GM18870 (cell line): ENCODE measurements around the gene ST3GAL4.
A peak's percentile ranks its signal among the peaks of the same experiment; 100 is the strongest.
"Not testable (repeated sequence)": the region's sequence is repeated elsewhere in the genome, so short reads cannot be mapped to it uniquely, and the experiment has no call there.

Experiments
- ATAC-seq: cut with Tn5 transposase; IDR thresholded peaks from one replicate; pipeline ENCODE4 v1.9.1; 2021; ENCODE audit warnings: moderate library complexity; ENCODE audit not compliant: unreplicated experiment

The ST3GAL4 gene, protein sequence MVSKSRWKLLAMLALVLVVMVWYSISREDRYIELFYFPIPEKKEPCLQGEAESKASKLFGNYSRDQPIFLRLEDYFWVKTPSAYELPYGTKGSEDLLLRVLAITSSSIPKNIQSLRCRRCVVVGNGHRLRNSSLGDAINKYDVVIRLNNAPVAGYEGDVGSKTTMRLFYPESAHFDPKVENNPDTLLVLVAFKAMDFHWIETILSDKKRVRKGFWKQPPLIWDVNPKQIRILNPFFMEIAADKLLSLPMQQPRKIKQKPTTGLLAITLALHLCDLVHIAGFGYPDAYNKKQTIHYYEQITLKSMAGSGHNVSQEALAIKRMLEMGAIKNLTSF

DNA sequence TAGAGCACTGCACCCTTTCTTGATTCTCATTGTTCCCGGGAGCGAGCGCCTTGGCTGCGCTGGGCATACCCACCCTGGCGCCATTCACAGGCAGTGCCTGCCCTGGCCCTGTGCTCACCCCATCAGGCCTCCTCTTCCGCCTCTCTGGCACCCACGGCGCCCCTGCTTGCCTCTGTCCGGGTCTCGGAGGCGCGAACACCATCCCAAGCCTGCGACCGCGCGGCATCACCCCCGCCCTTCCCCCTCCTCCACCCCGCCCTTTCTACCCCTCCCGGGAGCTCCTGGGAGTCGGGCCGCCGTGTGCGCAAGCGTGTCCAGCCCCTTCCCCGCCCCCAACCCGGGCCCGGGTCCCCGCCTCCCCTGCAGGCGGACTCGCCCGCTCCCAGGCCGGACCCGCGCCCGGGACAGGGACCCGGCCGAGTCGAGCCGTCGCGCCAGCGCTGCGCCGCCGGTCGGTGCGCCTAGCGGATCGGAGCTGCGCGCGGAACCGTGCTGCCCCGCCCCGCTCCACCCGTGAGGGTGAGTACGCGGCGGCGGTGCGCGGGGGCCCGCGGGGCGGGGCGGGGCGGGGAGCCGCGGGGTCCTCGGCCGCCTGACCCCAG, at the start of gene ST3GAL4:
Gene ST3GAL4 (plus strand): TSS at position 363 of the 602 bp plus-strand sequence. CDS start 50,470 bp downstream, outside the sequence.
- ATAC-seq, result peak; percentile 35

DNA sequence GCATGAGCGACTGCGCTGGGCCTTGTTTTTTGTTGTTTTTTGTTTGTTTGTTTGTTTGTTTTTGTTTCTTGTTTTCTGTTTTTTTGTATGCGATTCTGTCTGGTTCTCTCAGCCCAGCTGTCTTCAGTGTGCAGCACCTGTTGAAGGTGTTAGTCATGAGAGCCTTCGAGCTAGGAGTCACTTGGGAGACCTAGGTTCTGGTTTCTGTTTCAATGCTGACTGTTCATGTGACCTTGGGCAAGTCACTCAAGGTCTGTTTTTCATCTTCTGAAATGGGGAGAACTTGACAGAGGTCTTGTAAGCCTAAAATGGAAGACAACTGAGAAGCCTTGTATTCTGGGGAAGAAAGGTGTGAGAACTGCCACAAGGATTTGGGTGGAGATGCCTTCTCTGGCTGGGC, 49.8 kb upstream of the ST3GAL4 start:
- peak; percentile 49 for ATAC-seq

DNA sequence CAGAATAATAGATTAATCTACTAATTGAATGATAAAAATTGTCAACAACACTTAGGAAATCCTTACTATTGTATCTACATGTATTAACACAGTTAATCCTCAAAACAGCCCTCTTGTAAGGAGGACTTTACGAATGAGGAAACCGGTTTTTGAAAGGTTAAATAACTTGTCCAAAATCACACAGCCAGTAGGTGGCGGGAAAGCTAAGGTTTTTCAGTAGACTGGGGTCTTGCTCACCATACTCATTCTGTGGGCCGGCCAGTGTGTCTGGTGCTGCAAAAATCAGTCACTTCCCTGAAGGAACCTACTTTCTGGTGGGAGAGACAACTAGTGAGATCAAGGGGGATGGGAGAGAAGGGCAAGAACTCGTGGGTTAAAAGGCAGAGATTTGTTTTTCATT, 47.8 kb upstream of the ST3GAL4 start:
- ATAC-seq, result no peak

DNA sequence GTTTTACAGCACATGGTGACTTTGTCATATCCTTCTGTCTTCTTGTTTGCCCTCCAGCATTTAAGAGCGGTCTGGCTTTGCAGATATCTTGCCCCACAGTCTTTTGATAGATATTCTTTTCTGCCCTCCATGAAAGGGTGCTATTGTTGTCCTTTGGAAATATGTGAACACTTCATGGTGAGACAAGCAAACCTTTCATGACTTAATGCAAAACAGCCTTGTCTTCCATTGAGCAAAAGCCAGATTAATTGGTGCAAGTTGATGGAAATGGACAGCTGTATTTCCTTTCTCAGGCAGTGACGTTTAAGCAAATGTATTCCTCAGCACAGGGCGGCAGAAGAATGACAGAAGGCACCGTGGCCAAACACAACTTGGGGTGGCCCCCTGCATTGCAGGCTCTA, 47.2 kb upstream of the ST3GAL4 start:
- no peak for ATAC-seq

DNA sequence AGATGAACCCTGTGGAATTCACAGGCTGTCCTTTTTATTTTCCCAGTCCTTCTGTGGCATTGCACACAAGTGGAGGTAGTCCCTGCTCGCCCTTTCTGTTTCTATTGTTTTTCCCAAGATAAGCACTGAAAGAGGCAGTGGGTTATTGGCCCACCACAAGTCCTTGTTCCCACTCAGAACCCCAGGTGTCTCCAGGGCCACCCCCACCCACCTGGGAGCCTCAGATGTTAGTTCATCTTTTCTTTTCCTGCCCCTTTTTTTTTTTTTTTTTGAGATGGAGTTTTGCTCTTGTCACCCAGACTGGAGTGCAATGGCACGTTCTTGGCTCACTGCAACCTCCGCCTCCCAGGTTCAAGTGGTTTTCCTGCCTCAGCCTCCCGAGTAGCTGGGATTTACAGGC, 46.7 kb upstream of the ST3GAL4 start:
- not testable (repeated sequence) for ATAC-seq

DNA sequence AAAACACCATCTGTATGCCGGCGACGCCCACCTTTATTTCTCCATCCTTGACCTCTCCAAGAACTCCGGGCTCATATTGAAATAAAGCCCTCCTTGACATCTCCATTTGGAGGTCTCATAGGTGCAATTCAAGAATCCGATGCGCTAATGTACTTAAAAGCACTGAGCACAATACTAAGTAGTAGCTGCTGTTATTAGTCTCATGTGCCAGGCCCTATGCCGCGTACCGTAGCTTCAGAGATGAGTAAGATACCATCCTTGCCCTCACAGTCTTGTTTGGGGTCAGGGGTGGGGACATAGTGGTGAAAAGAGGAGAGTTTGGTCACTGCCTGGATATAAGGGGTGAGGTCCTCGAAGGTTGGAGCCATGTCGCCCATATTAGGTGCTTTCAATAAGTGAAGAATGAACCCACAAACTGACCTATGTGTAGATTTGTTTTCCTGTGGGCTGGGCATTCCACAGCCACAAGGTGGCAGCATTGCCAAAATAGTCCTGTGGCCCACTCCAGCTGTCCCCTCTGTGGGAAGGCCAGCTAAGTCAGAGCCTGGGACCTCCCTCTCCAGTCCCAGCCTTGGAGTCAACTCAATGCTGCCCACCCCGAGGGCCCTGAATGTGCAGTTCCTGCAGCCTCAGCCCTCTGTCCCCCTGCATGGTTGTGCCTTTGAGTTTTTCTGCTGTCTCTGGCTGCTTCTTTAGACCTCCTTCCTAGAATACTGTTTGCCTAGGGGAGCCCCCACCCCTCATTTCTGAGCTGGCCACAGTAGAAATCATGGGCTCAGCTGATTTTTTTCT, 45.1 kb upstream of the ST3GAL4 start:
- peak; percentile 35 for ATAC-seq

DNA sequence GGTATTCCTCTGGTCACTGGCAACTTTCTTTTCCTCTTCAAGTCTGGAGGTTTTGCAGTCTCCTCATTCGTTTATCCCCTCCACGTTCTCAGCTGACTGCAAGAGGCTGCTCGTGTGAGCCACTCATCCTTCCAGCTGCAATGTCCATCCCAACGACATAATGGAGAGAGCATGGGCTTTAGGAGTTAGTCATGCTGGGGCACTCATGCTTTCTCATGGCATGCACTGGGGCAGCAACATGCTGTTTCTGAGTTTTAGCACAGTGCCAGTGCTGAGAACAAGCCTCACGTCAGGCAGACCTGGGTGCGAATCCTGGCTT, 44.5 kb upstream of the ST3GAL4 start:
- ATAC-seq, result no peak

DNA sequence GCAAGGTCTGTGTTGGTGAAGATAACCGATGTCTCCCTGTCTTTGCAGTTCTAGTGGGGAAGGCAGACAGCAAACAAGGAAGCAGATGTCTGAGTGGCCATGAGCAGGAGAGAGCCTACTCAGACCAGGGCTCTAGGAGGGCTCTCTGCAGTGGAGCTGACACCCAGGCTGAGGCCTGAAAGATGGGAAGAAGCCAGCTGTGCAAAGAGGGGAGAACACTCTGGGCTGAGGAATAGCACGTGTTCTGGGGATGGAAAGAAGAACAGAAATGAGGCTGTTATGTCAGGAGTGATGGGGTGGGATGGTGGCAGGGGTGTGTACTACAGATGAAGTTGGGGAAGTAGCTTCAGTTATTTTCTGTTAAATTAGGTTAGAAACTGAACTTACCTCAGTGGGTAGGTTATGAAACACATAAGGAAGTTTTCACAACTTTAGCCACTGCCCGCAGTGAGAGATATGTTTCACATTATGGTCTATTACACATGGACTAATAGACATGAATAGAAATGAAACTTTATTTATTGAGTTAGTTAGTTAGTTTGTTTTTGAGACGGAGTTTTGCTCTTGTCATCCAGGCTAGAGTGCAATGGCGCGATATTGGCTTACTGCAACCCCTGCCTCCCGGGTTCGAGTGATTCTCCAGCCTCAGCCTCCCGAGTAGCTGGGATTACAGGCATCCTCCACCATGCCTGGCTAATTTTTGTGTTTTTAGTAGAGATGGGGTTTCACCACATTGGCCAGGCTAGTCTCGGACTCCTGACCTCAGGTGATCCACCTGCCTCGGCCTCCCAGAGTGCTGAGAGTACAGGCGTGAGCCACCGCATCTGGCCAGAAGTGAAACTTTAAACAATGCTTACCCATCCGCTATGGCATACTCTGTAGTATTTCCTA, 43.8 kb upstream of the ST3GAL4 start:
- peak; percentile 66 for ATAC-seq

DNA sequence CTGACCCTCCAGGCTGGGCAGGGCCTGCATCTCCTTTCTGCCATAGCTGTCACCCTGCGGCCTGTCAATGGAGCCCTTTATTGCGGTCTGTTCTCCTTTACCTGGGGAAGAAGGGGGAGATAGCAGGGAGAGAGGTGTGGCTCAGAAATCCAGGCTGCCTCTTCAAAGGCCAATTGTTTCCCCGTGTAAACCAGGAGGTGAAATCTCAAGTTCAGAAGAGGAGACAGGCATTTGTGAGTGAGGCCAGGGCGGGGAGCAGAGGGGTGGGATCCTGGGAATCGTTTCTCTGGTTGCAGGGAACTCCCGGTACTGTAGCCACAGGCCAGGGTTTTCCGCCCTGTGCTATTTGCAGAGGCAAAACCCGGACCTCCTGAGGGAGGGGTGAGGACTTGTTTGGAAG, 42.5 kb upstream of the ST3GAL4 start:
- ATAC-seq, result no peak

DNA sequence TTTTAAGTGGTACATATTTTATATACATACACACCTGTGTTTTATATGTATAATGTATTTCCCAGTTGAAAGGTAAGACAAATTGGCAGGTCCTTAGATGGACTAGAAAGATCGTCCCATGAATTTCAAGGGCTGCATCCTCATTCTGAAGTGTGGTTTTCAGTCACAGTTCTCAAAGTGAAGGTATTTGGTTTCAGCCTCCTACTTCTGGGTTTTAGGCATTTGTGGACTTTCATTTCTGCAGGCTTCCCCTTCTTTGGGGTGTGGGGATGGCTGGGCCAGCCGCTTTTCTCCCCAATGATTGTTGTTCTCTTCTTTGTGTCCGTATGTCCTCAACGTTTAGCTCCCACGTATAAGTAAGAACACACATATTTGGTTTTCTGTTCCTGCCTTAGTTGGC, 41.7 kb upstream of the ST3GAL4 start:
- no peak for ATAC-seq

DNA sequence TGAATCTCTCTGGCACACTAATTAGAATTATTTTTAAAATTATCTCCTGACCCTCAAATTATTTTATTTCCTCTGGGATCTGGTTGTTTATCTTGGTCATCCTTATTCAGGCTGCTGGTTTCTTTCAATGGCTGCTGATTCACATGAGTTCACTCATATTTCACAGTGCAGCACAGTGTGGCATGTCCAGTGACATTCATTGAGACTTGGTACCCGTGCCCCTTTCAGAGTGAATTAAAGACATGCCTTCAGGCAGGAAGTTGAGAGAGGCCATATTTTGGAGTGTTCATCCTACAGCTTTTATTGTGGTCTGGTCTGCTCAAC, 38.1 kb upstream of the ST3GAL4 start:
- no peak for ATAC-seq

DNA sequence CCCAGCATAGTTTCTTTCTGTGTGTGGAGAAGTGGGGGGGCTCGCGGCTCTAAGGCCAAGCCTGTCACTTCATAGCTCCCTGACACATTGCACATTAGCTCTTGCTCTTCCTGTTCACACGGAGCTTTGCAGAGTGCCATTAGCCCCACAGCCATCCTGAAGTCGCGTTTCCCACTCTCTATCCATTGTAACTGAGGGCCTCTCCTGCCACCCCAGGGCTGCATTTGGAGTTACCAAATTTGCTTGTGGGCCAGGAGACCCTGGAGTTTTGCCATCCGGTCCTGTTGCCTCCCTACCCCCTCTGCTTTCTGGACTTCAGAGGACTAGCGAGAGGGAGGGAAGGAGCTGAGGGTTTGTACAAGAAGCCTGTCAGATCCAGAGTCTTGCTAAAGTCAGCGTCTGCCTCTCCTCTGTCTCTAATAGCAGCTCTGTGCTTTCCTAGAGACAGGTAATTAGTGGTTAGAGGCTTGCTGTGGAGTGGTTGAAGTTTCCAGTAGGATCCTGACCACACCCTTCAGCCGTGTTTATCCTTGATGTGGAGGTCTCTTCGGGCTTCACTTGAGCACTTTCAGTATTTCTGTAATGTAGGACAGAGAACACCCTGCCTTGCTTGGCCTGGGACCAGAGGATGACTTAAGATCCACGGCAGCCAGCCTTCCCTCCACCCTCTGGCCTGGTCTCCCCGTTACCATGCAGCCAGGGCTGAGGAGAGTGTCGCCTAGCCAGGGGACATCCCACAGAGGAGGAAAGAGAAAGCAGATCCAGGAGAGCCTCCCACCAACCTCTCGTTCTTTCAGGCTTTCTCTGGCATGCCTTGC, 37.5 kb upstream of the ST3GAL4 start:
- ATAC-seq, result peak; percentile 24

DNA sequence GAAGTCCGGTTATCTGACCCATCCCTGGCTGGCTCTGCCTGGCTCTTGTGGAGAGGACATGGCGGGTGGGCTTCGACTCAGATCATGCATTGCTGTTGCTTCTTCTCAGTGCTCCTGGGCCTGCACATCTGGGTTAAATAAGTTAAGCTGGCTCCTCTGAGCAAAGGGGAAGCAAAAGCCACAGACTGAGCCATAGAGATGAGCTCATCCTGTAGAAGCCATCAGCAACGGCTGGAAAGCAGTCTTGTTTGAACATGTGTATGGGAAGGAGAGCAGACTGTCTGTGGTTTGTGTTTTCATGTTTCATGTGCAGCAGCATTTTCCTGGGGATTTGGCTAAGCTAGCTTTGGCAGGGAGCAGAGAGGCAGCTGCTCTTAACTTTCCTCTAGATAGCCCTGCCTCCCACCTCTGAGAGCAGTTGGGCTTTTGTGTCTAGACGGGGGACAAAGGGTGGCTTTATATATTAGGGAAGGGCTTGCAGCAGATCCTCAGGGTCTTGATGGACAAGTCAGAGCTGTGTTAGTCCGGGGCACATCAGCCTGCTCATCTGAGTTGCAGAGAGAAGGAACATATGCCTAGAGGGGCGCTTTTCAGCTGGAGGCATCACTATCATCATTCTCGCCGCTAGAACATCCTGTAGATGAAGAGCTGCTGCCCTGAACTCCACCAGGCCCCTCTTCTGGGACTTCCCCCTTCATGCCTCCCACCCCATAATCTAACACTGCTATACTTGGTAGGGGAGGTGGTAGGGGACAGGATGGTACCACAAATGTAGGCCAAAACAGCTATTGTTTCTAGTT, 36.7 kb upstream of the ST3GAL4 start:
- ATAC-seq, result peak; percentile 92

DNA sequence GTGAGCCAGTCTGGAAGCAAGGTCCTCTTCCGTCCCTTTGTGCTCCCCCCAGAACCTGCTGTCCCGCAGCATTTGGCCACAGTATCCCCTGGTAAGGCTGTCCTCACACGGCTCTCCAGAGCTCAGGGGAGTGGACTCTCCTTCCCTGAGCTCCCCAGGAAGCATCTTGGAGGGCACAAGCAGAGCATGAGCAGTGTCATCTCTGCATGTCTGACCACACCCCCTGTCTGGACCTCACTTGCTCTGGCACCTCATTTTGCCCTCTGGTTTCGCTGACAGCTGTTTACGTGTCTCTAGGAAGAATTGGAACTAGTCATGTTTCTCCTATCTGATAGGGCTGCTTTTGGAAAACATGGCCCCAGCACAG, 36.1 kb upstream of the ST3GAL4 start:
- ATAC-seq, result no peak

DNA sequence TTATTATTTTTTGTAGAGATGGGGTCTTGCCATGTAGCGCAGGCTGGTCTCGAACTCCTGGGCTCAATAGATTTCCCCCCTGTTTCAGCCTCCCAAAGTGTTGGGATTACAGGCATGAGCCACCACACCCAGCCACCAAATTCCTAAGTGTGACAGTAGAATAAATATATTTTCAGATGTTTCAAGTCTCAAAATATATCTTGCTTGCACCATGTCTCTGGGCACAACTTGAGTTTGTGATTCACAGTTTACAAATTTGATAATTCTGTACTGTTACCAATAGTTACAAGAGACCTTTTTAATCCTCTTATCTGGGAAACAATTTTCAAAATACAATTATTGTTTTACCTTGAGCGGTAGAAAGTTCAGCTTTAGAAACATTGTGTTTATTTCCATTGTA, 32.5 kb upstream of the ST3GAL4 start:
- ATAC-seq, result no peak

DNA sequence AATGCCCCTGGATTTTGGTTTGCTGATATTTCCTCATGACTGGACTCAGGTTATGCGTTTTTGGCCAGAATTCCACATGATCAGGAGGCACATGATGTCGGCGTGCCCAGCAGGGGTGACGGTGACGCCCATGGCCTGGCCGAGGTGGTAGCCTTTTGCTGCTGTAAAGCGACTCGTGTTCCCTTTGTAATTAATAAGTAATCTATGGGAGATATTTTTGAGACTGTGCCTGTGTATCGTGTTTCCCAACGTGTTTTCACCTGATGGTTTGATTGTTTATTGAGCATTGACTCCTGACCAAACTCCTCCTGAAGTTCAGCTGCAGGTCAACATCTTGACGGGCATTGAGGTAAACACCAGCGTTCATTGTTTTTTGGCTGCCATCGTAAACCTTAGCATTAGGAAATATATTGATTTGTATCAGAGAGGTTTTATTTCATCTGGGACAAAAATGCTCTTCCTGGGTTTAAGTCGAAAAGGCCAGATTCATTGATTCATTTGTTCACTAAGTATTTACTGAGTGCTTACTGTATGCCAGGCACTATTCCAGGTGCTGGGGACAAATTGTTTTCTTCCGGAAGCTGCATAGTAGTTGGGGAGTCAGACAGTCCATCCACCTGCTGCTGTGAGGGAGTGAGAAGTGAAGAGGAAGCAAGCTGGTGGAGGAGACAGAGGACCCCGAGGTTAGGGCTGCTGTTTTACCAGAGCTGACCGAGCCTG, 28.0 kb upstream of the ST3GAL4 start:
- no peak for ATAC-seq

DNA sequence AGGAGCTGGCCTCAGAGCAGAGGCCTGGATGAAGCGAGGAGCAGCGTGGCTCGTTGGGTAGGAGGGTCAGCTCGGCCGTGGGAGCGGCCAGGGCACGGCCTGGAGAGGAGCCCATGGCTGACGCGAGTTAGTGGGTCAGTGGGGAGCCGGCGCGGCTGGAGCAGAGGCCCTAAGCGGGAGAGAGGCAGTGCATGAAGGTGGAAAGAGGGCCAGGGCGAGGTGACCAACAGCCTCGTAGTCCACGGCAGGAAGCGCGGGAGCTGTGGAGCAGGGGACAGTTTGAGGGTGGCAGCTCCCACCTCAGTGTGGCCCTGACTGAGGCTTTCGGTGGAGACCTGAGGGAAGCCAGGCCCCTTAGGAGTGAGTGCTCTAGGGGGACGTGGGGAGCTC, 27.5 kb upstream of the ST3GAL4 start:
- no peak for ATAC-seq

DNA sequence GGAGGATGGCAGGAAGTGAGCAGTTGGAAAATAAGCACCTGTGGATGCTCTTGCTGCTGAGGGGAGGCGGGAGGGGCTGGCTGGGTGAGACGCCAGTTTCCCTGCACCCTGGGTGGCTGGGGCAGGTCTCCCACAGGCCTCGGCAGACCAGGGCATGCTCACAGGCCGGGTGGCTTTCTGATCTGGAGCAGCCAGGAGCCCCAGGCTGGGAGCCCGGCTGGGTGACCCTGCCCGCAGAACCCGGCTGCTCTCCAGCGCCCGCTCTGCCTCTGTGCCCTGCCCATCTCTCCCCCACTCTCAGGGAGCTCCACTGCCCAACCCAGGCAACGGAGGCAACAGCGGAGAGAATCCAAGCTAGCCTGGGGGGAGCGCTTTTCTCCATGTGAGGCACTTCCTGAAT, 27.0 kb upstream of the ST3GAL4 start:
- no peak for ATAC-seq
